Heart right ventricle (tissue), 16 donors: ENCODE results near the gene GPR15LG. TPM values are rescaled to one million over a fixed set of nuclear protein-coding genes. Genes with fewer than 3 reads are reported as not detected.

ENCODE experiments used
- ATAC-seq, 8 donors: fragments of 200-7000 bp; cut with Tn5 transposase; one replicate each; pipeline ENCODE4 v1.9.1; 2020; ENCODE audit warnings: mild to moderate bottlenecking in 8 of 8, moderate library complexity in 8 of 8, moderate number of reproducible peaks in 1 of 8
- DNase-seq, 2 donors: peaks; one replicate each; pipeline ENCODE4 v3.0.0-alpha.2; 2020
- H3K27ac ChIP-seq, 10 donors: fragments of 200-600 bp; sonication (generic) in 2 of 10; one replicate each; pipeline versions ENCODE4 v1.5.0 to v1.8.0; 2020 to 2022; ENCODE audit warnings: mild to moderate bottlenecking in 3 of 10
- H3K27me3 ChIP-seq, 7 donors: fragments of 200-600 bp; one replicate each; pipeline ENCODE4 v1.8.0; 2021 to 2022; ENCODE audit warnings: mild to moderate bottlenecking in 2 of 7
- H3K36me3 ChIP-seq, 9 donors: fragments of 200-600 bp; sonication (generic) in 1 of 9; one replicate each; pipeline versions ENCODE4 v1.5.0 to v1.8.0; 2020 to 2022; ENCODE audit warnings: mild to moderate bottlenecking in 2 of 9
- H3K4me1 ChIP-seq, 9 donors: fragments of 200-600 bp; sonication (generic) in 1 of 9; one replicate each; pipeline versions ENCODE4 v1.5.0 to v1.8.0; 2020 to 2022; ENCODE audit warnings: mild to moderate bottlenecking in 4 of 9
- H3K4me3 ChIP-seq, 10 donors: fragments of 200-600 bp; sonication (generic) in 2 of 10; one replicate each; pipeline versions ENCODE4 v1.5.0 to v1.8.0; 2020 to 2022; ENCODE audit warnings: mild to moderate bottlenecking in 7 of 10, moderate library complexity in 2 of 10
- H3K9me3 ChIP-seq, 11 donors: fragments of 200-600 bp in 10 of 11; sonication (generic) in 2 of 11; one replicate each; pipeline versions ENCODE4 v1.5.0 to v1.8.0; 2013 to 2022; ENCODE audit warnings: mild to moderate bottlenecking in 2 of 11, control low read depth in 1 of 11, moderate library complexity in 1 of 11
- CTCF ChIP-seq, 9 donors: fragments of 200-600 bp; sonication (generic) in 2 of 9; IDR thresholded peaks; one replicate each; pipeline versions ENCODE4 v1.5.0 to v1.8.0; 2021 to 2022; ENCODE audit warnings: antibody characterized with exemption in 9 of 9, mild to moderate bottlenecking in 5 of 9, moderate library complexity in 1 of 9
- WGBS, 2 donors: extraction: QIAGEN DNeasy Blood & Tissue Kit; methylation state at CpG; one replicate each; pipeline ENCODE4 v1.1.7; 2013; ENCODE audit warnings: inconsistent platforms in 1 of 2; 5-methylcytosine and 5-hydroxymethylcytosine counted together
- intact Hi-C, 10 donors: fragments of 100-400 bp; cut with DNase I; formaldehyde crosslinking; loops; one replicate each; pipeline versions ENCODE4 v1.11.1 to v1.14.2; 2022
- polyA plus RNA-seq, 2 donors: library from polyadenylated mRNA; stranded (reverse); fragments of 200-250 nt; gene quantifications; one replicate each; pipeline ENCODE4 v1.2.3, GENCODE V29; 2013
- total RNA-seq, 10 donors: library from RNA; stranded (reverse); fragmentation: NEBNext Ultra II Directional in 3 of 10; extraction: Animal tissue kit (Norgen Biotek cat#: 25700) in 3 of 10; gene quantifications; one replicate each; pipeline versions ENCODE4 v1.2.1 to v1.2.4, GENCODE V29; 2021 to 2023
- donor health status: Arrhythmogenic right ventricular cardiomyopathy.
- donor health status: ischemic (EF 13 %, LVEDD 7.1; RV severe dilation, severe dysfunction).
- donor health status: healthy with polysubstance abuse.
- donor health status: DM: no; HTN: yes; CAD: no.
- donor health status: DM: no; HTN: no; CAD: no.
- donor health status: ischemic (EF 25% LVEDD 6.9; RV normal size, moderate dysfunction).
- donor health status: ischemic (EF 25% LVEDD 5.7; RV mildly dilated, moderate dysfunction).
- donor health status: healthy.
- donor health status: DM: yes; HTN: yes; CAD: no.
- donor health status: Ischemic cardiomyopathy.
- donor health status: ischemic (EF 35%, LVEDD 5.7; RV mildly dilated, moderate dysfunction).
- donor health status: nonischemic (EF 11% LVEDD 7.7; RV severe dilation, severe dysfunction).
- donor health status: DM: yes; HTN: yes; CAD: no.
- donor health status: PGD.
- donor health status: ischemic (EF 29% LVEDD 5.4; RV normal size, mild dysfunction).
- donor health status: nonischemic (EF 23%, LVEDD 6.1; RV moderate dilation, normal function).

The GPR15LG gene
- total and polyA plus RNA-seq, 12 donors = not detected

GRCh38 chr10:84172467-84173356 is 889 bp upstream of the GPR15LG start:
- TF ChIP-seq CTCF (IDR thresholded peaks at IDR 0.05) = no peak
- ATAC-seq = no peak
- Histone ChIP-seq H3K27ac (no peak overlapping the region), H3K36me3 (no peaks in the 10 kb centered on the region), H3K27me3 (no peaks in the 10 kb centered on the region), H3K4me1 (peaks cover 0 to 1% (median 0%) of the 10 kb centered on the region in 9 donors), H3K4me3 (no peak overlapping the region), H3K9me3 (peaks cover 0 to 2% (median 0%) of the 10 kb centered on the region in 11 donors)
- DNase-seq = no peak
- intact Hi-C loops = no loop called here
- WGBS, 2 donors = 87 to 91% methylated on average over 9 of the region's 9 CpGs

GRCh38 chr10:84175436-84175835 is 1.8 kb downstream of the GPR15LG start:
- H3K27ac ChIP-seq = no peak overlapping the region
- ATAC-seq = no peak
- H3K9me3 ChIP-seq = no peaks in the 10 kb centered on the region
- no peak for DNase-seq
- WGBS, 2 donors = 87 to 88% methylated on average over 6 of the region's 6 CpGs
- H3K27me3 ChIP-seq = peaks cover 0 to 4% (median 0%) of the 10 kb centered on the region in 7 donors
- peaks cover 0 to 7% (median 0%) of the 10 kb centered on the region in 9 donors for H3K4me1 ChIP-seq
- TF ChIP-seq CTCF (IDR thresholded peaks at IDR 0.05) = no peak
- no peaks in the 10 kb centered on the region for H3K36me3 ChIP-seq
- no peak overlapping the region for H3K4me3 ChIP-seq
- intact Hi-C loops = no loop called here

GRCh38 chr10:84176351-84176750 is 2.8 kb downstream of the GPR15LG start:
- intact Hi-C loops = no loop called here
- no peak overlapping the region for H3K27ac ChIP-seq
- H3K4me1 ChIP-seq = peaks cover 0 to 7% (median 0%) of the 10 kb centered on the region in 9 donors
- H3K36me3 ChIP-seq = no peaks in the 10 kb centered on the region
- no peak overlapping the region for H3K4me3 ChIP-seq
- TF ChIP-seq CTCF (IDR thresholded peaks at IDR 0.05) = no peak
- H3K27me3 ChIP-seq = peaks cover 0 to 4% (median 0%) of the 10 kb centered on the region in 7 donors
- no peak for DNase-seq
- H3K9me3 ChIP-seq = no peaks in the 10 kb centered on the region
- no peak for ATAC-seq
- 84 to 88% methylated on average over 4 of the region's 4 CpGs for WGBS, 2 donors

GRCh38 chr10:84176836-84177474 is 3.4 kb downstream of the GPR15LG start:
- Histone ChIP-seq H3K4me3 (no peak overlapping the region), H3K4me1 (peaks cover 0 to 7% (median 0%) of the 10 kb centered on the region in 9 donors), H3K27ac (peak overlapping the region in 1 of 10 donors; percentile 63), H3K27me3 (peaks cover 0 to 4% (median 0%) of the 10 kb centered on the region in 7 donors), H3K36me3 (no peaks in the 10 kb centered on the region), H3K9me3 (no peaks in the 10 kb centered on the region)
- peak in 3 of 8 donors; percentile 5 to 18 (median 17) for ATAC-seq
- DNase-seq = no peak
- intact Hi-C loops = no loop called here
- TF ChIP-seq CTCF (IDR thresholded peaks at IDR 0.05) = no peak
- 72 to 81% methylated on average over 4 of the region's 4 CpGs for WGBS, 2 donors
